ENCODE measurements around the gene STARD10.

The STARD10 gene

GRCh38 chr11:72741849-72742512 lies 51.9 kb downstream of the STARD10 start:
- DNase-seq: no peak

GRCh38 chr11:72741429-72741833 lies 52.4 kb downstream of the STARD10 start:
- no peak for DNase-seq

- DNase-seq: no peak
These were observed 53.1 kb downstream of the STARD10 start for GRCh38 chr11:72740562-72741428.

- no peak for DNase-seq
These were observed 53.8 kb downstream of the STARD10 start for GRCh38 chr11:72740060-72740424.

GRCh38 chr11:72739240-72740059 lies 54.4 kb downstream of the STARD10 start:
- DNase-seq: no peak

GRCh38 chr11:72738199-72739141 lies 55.4 kb downstream of the STARD10 start:
- no peak for DNase-seq

GRCh38 chr11:72737336-72737735 lies 56.5 kb downstream of the STARD10 start:
- DNase-seq: no peak

GRCh38 chr11:72736452-72737069 lies 57.3 kb downstream of the STARD10 start:
- peak; percentile 71 for DNase-seq

- no peak for DNase-seq
These were observed 58.3 kb downstream of the STARD10 start for GRCh38 chr11:72735495-72736027.

GRCh38 chr11:72732329-72732728 lies 61.5 kb downstream of the STARD10 start:
- no peak for DNase-seq

- DNase-seq: no peak
These were observed 63.1 kb downstream of the STARD10 start for GRCh38 chr11:72730737-72731136.

GRCh38 chr11:72730243-72730642 lies 63.6 kb downstream of the STARD10 start:
- no peak for DNase-seq

GRCh38 chr11:72727521-72727920 lies 66.3 kb downstream of the STARD10 start:
- DNase-seq: no peak

GRCh38 chr11:72726266-72727220 lies 67.3 kb downstream of the STARD10 start:
- no peak for DNase-seq

GRCh38 chr11:72725724-72726028 lies 68.2 kb downstream of the STARD10 start:
- no peak for DNase-seq

GRCh38 chr11:72724851-72725723 lies 68.8 kb downstream of the STARD10 start:
- peak; percentile 86 for DNase-seq

GRCh38 chr11:72724021-72724551 lies 69.8 kb downstream of the STARD10 start:
- DNase-seq: no peak

GRCh38 chr11:72723508-72723907 lies 70.3 kb downstream of the STARD10 start:
- DNase-seq: no peak
